Activated CD8-positive, alpha-beta memory T cell treated with anti-CD3 and anti-CD28 coated beads for 1 hour (primary cell): ENCODE measurements around the gene CRYGC.
A peak's percentile ranks its signal among the peaks of the same experiment; 100 is the strongest.

Experiments
- DNase-seq, 2 donors: peaks; one replicate each; pipeline ENCODE4 v3.0.0-alpha.2; 2020; ENCODE audit warnings: low read depth in 1 of 2; ENCODE audit errors: extremely low read depth in 1 of 2

The CRYGC gene

GRCh38 chr2:208129744-208130711 is at the start of gene CRYGC:
CRYGC (minus strand) TSS chr2:208129828; CDS start chr2:208129792, 36 bp downstream.
- DNase-seq = no peak

- no peak for DNase-seq
Observed at GRCh38 chr2:208179028-208179609, 49.5 kb upstream of the CRYGC start.

GRCh38 chr2:208175840-208176153 is 46.2 kb upstream of the CRYGC start:
- DNase-seq = no peak

- peak; percentile 6 to 21 for DNase-seq
Observed at GRCh38 chr2:208175069-208175839, 45.6 kb upstream of the CRYGC start.

- DNase-seq = no peak
Observed at GRCh38 chr2:208174144-208174543, 44.5 kb upstream of the CRYGC start.

- DNase-seq = no peak
Observed at GRCh38 chr2:208172125-208172524, 42.5 kb upstream of the CRYGC start.

- DNase-seq = no peak
Observed at GRCh38 chr2:208164951-208165755, 35.5 kb upstream of the CRYGC start.

GRCh38 chr2:208163489-208163888 is 33.9 kb upstream of the CRYGC start, which contains the start of gene CRYGA:
CRYGA (minus strand) TSS chr2:208163589; CDS start chr2:208163556, 33 bp downstream.
- DNase-seq = no peak

- DNase-seq = no peak
Observed at GRCh38 chr2:208156439-208156838, 26.8 kb upstream of the CRYGC start.

- no peak for DNase-seq
Observed at GRCh38 chr2:208153156-208153555, 23.5 kb upstream of the CRYGC start.

- no peak for DNase-seq
Observed at GRCh38 chr2:208150956-208151355, 21.3 kb upstream of the CRYGC start.

GRCh38 chr2:208150094-208150493 is 20.5 kb upstream of the CRYGC start:
- no peak for DNase-seq

GRCh38 chr2:208148803-208149202 is 19.2 kb upstream of the CRYGC start:
- no peak for DNase-seq

- DNase-seq = no peak
Observed at GRCh38 chr2:208147759-208148158, 18.1 kb upstream of the CRYGC start.

- no peak for DNase-seq
Observed at GRCh38 chr2:208147008-208147407, 17.4 kb upstream of the CRYGC start.

GRCh38 chr2:208146006-208146405 is 16.4 kb upstream of the CRYGC start, which contains the start of gene CRYGB:
CRYGB (minus strand) TSS chr2:208146158; CDS start chr2:208146120, 38 bp downstream.
- no peak for DNase-seq

- DNase-seq = no peak
Observed at GRCh38 chr2:208142925-208143799, 13.5 kb upstream of the CRYGC start.

GRCh38 chr2:208142240-208142924 is 12.8 kb upstream of the CRYGC start:
- no peak for DNase-seq

GRCh38 chr2:208139447-208139846 is 9.8 kb upstream of the CRYGC start:
- DNase-seq = no peak
